Measurements from ENCODE around the gene USE1.

USE1 gene

GRCh38 chr19:17205237-17206140 lies 9.7 kb upstream of the USE1 start:
- DNase-seq (ENCODE audit: low read depth in 3 of 3) = peak; percentile 19 to 49 (median 38)

- no peak for DNase-seq (ENCODE audit: low read depth in 3 of 3)
These were observed 8.2 kb upstream of the USE1 start for GRCh38 chr19:17206736-17207581.

GRCh38 chr19:17209126-17210036 lies 5.8 kb upstream of the USE1 start:
- DNase-seq (ENCODE audit: low read depth in 3 of 3) = no peak

- no peak for DNase-seq (ENCODE audit: low read depth in 3 of 3)
These were observed 4.9 kb upstream of the USE1 start for GRCh38 chr19:17210296-17210695.

GRCh38 chr19:17211547-17212446 lies 3.4 kb upstream of the USE1 start:
- DNase-seq (ENCODE audit: low read depth in 3 of 3) = no peak

- DNase-seq (ENCODE audit: low read depth in 3 of 3) = no peak
These were observed 1.8 kb upstream of the USE1 start for GRCh38 chr19:17213334-17213733.

GRCh38 chr19:17214508-17215126 lies 540 bp upstream of the USE1 start:
- no peak for DNase-seq (ENCODE audit: low read depth in 3 of 3)

- DNase-seq (ENCODE audit: low read depth in 3 of 3) = no peak
These were observed 1.0 kb downstream of the USE1 start for GRCh38 chr19:17216058-17216670.

- DNase-seq (ENCODE audit: low read depth in 3 of 3) = no peak
These were observed 4.1 kb downstream of the USE1 start for GRCh38 chr19:17219286-17219685.

- DNase-seq (ENCODE audit: low read depth in 3 of 3) = no peak
These were observed 5.1 kb downstream of the USE1 start for GRCh38 chr19:17220207-17220758.

- DNase-seq (ENCODE audit: low read depth in 3 of 3) = no peak
These were observed 9.9 kb downstream of the USE1 start for GRCh38 chr19:17225053-17225452.

- DNase-seq (ENCODE audit: low read depth in 3 of 3) = peak; percentile 93 to 95 (median 93)
These were observed 11.1 kb downstream of the USE1 start, which contains the start of gene OCEL1 for GRCh38 chr19:17226002-17226933. Gene OCEL1 (plus strand): TSS chr19:17226226. CDS start chr19:17226248, 22 bp downstream.

- no peak for DNase-seq (ENCODE audit: low read depth in 3 of 3)
These were observed 12.7 kb downstream of the USE1 start for GRCh38 chr19:17227798-17228367.

- no peak for DNase-seq (ENCODE audit: low read depth in 3 of 3)
These were observed 14.7 kb downstream of the USE1 start for GRCh38 chr19:17229890-17230289.

GRCh38 chr19:17232258-17232657 lies 17.1 kb downstream of the USE1 start:
- DNase-seq (ENCODE audit: low read depth in 3 of 3) = no peak

GRCh38 chr19:17234911-17235299 lies 19.7 kb downstream of the USE1 start:
- peak; percentile 38 to 48 (median 45) for DNase-seq (ENCODE audit: low read depth in 3 of 3)

GRCh38 chr19:17235300-17235970 lies 20.3 kb downstream of the USE1 start:
- DNase-seq (ENCODE audit: low read depth in 3 of 3) = peak; percentile 56 to 61 (median 59)

Measured in stimulated activated CD4-positive, alpha-beta T cell treated with anti-CD3 and anti-CD28 coated beads, TNF-alpha, amount 100 ng/mL, for 4 hours (primary cell).